DMS53 (cell line): ENCODE results near the gene PAQR7.
"Not testable (repeated sequence)": the region's sequence is repeated elsewhere in the genome, so short reads cannot be mapped to it uniquely, and the experiment has no call there.

ENCODE experiments used
- DNase-seq: peaks from one replicate; lab custom pipeline; 2025; lab: John Stamatoyannopoulos, UW

Gene PAQR7

GRCh38 chr1:25845664-25846063 is 29.8 kb downstream of the PAQR7 start:
- no peak for DNase-seq

GRCh38 chr1:25844536-25845337 is 30.8 kb downstream of the PAQR7 start:
- DNase-seq = no peak

GRCh38 chr1:25843483-25843882 is 32.0 kb downstream of the PAQR7 start:
- DNase-seq = no peak

GRCh38 chr1:25839808-25840207 is 35.7 kb downstream of the PAQR7 start:
- not testable (repeated sequence) for DNase-seq

- peak; percentile 70 for DNase-seq
These were observed 38.1 kb downstream of the PAQR7 start for GRCh38 chr1:25837262-25837875.

- no peak for DNase-seq
These were observed 38.8 kb downstream of the PAQR7 start for GRCh38 chr1:25836695-25837094.

GRCh38 chr1:25834894-25835293 is 40.6 kb downstream of the PAQR7 start:
- no peak for DNase-seq

- DNase-seq = no peak
These were observed 42.4 kb downstream of the PAQR7 start for GRCh38 chr1:25833158-25833557.

- no peak for DNase-seq
These were observed 43.0 kb downstream of the PAQR7 start for GRCh38 chr1:25832336-25833037.

- no peak for DNase-seq
These were observed 43.8 kb downstream of the PAQR7 start for GRCh38 chr1:25831569-25832196.

- no peak for DNase-seq
These were observed 46.5 kb downstream of the PAQR7 start for GRCh38 chr1:25829046-25829445.

- no peak for DNase-seq
These were observed 47.0 kb downstream of the PAQR7 start for GRCh38 chr1:25828491-25828890.

GRCh38 chr1:25826571-25826970 is 48.9 kb downstream of the PAQR7 start:
- DNase-seq = no peak

GRCh38 chr1:25825605-25826004 is 49.9 kb downstream of the PAQR7 start:
- DNase-seq = no peak

- DNase-seq = peak; percentile 37
These were observed 53.8 kb downstream of the PAQR7 start for GRCh38 chr1:25821630-25822091.

GRCh38 chr1:25821112-25821476 is 54.4 kb downstream of the PAQR7 start:
- peak; percentile 57 for DNase-seq

GRCh38 chr1:25820247-25821111 is 55.0 kb downstream of the PAQR7 start:
- peak; percentile 91 for DNase-seq

GRCh38 chr1:25819491-25820246 is 55.8 kb downstream of the PAQR7 start, which contains the start of gene MTFR1L:
TSS of gene MTFR1L (plus strand) at chr1:25819954. CDS start at chr1:25823105, 3,151 bp downstream.
- DNase-seq = peak; percentile 97

GRCh38 chr1:25818569-25818968 is 56.9 kb downstream of the PAQR7 start:
- DNase-seq = no peak

GRCh38 chr1:25817840-25818501 is 57.5 kb downstream of the PAQR7 start:
- DNase-seq = peak; percentile 23
